Liver (tissue), 9 donors: ENCODE measurements around the gene RASGRP3. TPM values are rescaled to one million over a fixed set of nuclear protein-coding genes. Genes with fewer than 3 reads are reported as not detected.

ENCODE experiments used
- DNase-seq: peaks from one replicate; pipeline ENCODE4 v3.0.0-alpha.2; 2017; ENCODE audit warnings: low spot score
- H3K27ac ChIP-seq, 2 donors: one replicate each; pipeline ENCODE4 v1.7.0; 2013; ENCODE audit warnings: inconsistent platforms in 2 of 2, low read length in 2 of 2, control low read depth in 1 of 2, low read depth in 1 of 2, mild to moderate bottlenecking in 1 of 2
- H3K27me3 ChIP-seq, 4 donors: one replicate each; pipeline versions ENCODE4 v1.6.1 to v1.7.0; 2013; ENCODE audit warnings: low read length in 3 of 4, inconsistent platforms in 1 of 4, mild to moderate bottlenecking in 1 of 4, moderate library complexity in 1 of 4; ENCODE audit not compliant: control insufficient read depth in 4 of 4, insufficient read depth in 4 of 4
- H3K36me3 ChIP-seq, 4 donors: one replicate each; pipeline versions ENCODE4 v1.6.1 to v1.7.0; 2013; ENCODE audit warnings: low read length in 3 of 4, mild to moderate bottlenecking in 3 of 4, low read depth in 1 of 4, moderate library complexity in 1 of 4; ENCODE audit not compliant: control insufficient read depth in 4 of 4, insufficient read depth in 3 of 4
- H3K4me1 ChIP-seq, 4 donors: one replicate each; pipeline versions ENCODE4 v1.6.1 to v1.7.0; 2013; ENCODE audit warnings: low read length in 3 of 4, mild to moderate bottlenecking in 3 of 4, moderate library complexity in 1 of 4; ENCODE audit not compliant: control insufficient read depth in 4 of 4, insufficient read depth in 4 of 4
- H3K4me3 ChIP-seq, 3 donors: one replicate each; pipeline versions ENCODE4 v1.6.1 to v1.7.0; 2013; ENCODE audit warnings: low read length in 3 of 3, control low read depth in 1 of 3, low read depth in 1 of 3, mild to moderate bottlenecking in 1 of 3
- H3K9ac ChIP-seq, 2 donors: one replicate each; pipeline ENCODE4 v1.7.0; 2013; ENCODE audit warnings: low read length in 2 of 2, mild to moderate bottlenecking in 2 of 2, moderate library complexity in 2 of 2, control low read depth in 1 of 2, low read depth in 1 of 2
- H3K9me3 ChIP-seq, 4 donors: one replicate each; pipeline versions ENCODE4 v1.6.1 to v1.7.0; 2013; ENCODE audit warnings: low read length in 3 of 4; ENCODE audit not compliant: control insufficient read depth in 4 of 4
- ATF3 ChIP-seq: IDR thresholded peaks from 2 replicates; pipeline ENCODE4 v1.6.1; 2016; ENCODE audit warnings: antibody characterized with exemption
- EGR1 ChIP-seq, 2 donors: IDR thresholded peaks; 2 replicates each; pipeline ENCODE4 v1.6.1; 2016 to 2018; ENCODE audit warnings: antibody characterized with exemption in 2 of 2, low read depth in 2 of 2
- FOXA1 ChIP-seq: IDR thresholded peaks from 2 replicates; pipeline ENCODE4 v1.6.1; 2016; ENCODE audit warnings: antibody characterized with exemption
- FOXA2 ChIP-seq: IDR thresholded peaks from 2 replicates; pipeline ENCODE4 v1.6.1; 2016; ENCODE audit warnings: antibody characterized with exemption
- GABPA ChIP-seq, 2 donors: IDR thresholded peaks in 1 of 2; conservative IDR thresholded peaks in 1 of 2; 2 replicates each; pipeline ENCODE4 v1.6.1; 2016; ENCODE audit warnings: antibody characterized with exemption in 2 of 2, mild to moderate bottlenecking in 1 of 2, moderate library complexity in 1 of 2
- HNF4A ChIP-seq, 2 donors: conservative IDR thresholded peaks; 2 replicates each; pipeline ENCODE4 v1.6.1; 2016; ENCODE audit warnings: antibody characterized with exemption in 2 of 2, mild to moderate bottlenecking in 2 of 2
- HNF4G ChIP-seq: IDR thresholded peaks from 2 replicates; pipeline ENCODE4 v1.6.1; 2016; ENCODE audit warnings: antibody characterized with exemption
- JUND ChIP-seq, 2 donors: IDR thresholded peaks; 2 replicates each; pipeline ENCODE4 v1.6.1; 2016; ENCODE audit warnings: antibody characterized with exemption in 2 of 2
- MAX ChIP-seq: IDR thresholded peaks from 2 replicates; pipeline ENCODE4 v1.6.1; 2016; ENCODE audit warnings: antibody characterized with exemption
- NR2F2 ChIP-seq: IDR thresholded peaks from 2 replicates; pipeline ENCODE4 v1.6.1; 2016; ENCODE audit warnings: antibody characterized with exemption
- RAD21 ChIP-seq, 2 donors: IDR thresholded peaks; 2 replicates each; pipeline ENCODE4 v1.6.1; 2016; ENCODE audit warnings: antibody characterized with exemption in 2 of 2, mild to moderate bottlenecking in 2 of 2
- REST ChIP-seq: IDR thresholded peaks from 2 replicates; pipeline ENCODE4 v1.6.1; 2016; ENCODE audit warnings: antibody characterized with exemption, mild to moderate bottlenecking
- RXRA ChIP-seq, 2 donors: IDR thresholded peaks; 2 replicates each; pipeline ENCODE4 v1.6.1; 2017 to 2018; ENCODE audit warnings: antibody characterized with exemption in 2 of 2, mild to moderate bottlenecking in 1 of 2
- SP1 ChIP-seq: IDR thresholded peaks from 2 replicates; pipeline ENCODE4 v1.6.1; 2018; ENCODE audit warnings: antibody characterized with exemption, mild to moderate bottlenecking
- TAF1 ChIP-seq: conservative IDR thresholded peaks from 2 replicates; pipeline ENCODE4 v1.6.1; 2016; ENCODE audit warnings: antibody characterized with exemption, mild to moderate bottlenecking
- YY1 ChIP-seq: IDR thresholded peaks from 2 replicates; pipeline ENCODE4 v1.6.1; 2016; ENCODE audit warnings: antibody characterized with exemption, mild to moderate bottlenecking
- ZBTB33 ChIP-seq: IDR thresholded peaks from 2 replicates; pipeline ENCODE4 v1.6.1; 2016; ENCODE audit warnings: antibody characterized with exemption
- WGBS: extraction: QIAGEN DNeasy Blood & Tissue Kit; methylation state at CpG from one replicate; pipeline ENCODE4 v1.1.7; 2013; 5-methylcytosine and 5-hydroxymethylcytosine counted together
- polyA plus RNA-seq, 2 donors: library from polyadenylated mRNA; stranded (reverse) in 1 of 2; unstranded in 1 of 2; fragments of 200-250 nt in 1 of 2; fragments of >200 nt in 1 of 2; fragmentation: Nextera tagmentation in 1 of 2; extraction: Ambion mirVana in 1 of 2; gene quantifications; one replicate each; pipeline versions ENCODE4 v1.2.1 to v1.2.3, GENCODE V29; 2013 to 2015
- total RNA-seq, 2 donors: library from RNA; depleted of rRNA; stranded (reverse); fragments of >200 nt; gene quantifications; one replicate each; pipeline ENCODE4 v1.2.3, GENCODE V29; 2014
- TF ChIP-seq, protein P1 (sequence below): fragments of 150-350 bp; IDR thresholded peaks from 2 replicates; pipeline ENCODE4 v1.5.1; 2017; ENCODE audit warnings: improper control_type of control experiment, low read depth, low read length; ENCODE audit not compliant: missing input control
- donor health status: healthy.
- donor health status: healthy.
- donor health status: healthy.
- donor health status: healthy.
- donor health status: healthy.

RASGRP3 gene
- total and polyA plus RNA-seq, 4 donors, result 1.8 to 9.9 (median 7.0) TPM

DNA sequence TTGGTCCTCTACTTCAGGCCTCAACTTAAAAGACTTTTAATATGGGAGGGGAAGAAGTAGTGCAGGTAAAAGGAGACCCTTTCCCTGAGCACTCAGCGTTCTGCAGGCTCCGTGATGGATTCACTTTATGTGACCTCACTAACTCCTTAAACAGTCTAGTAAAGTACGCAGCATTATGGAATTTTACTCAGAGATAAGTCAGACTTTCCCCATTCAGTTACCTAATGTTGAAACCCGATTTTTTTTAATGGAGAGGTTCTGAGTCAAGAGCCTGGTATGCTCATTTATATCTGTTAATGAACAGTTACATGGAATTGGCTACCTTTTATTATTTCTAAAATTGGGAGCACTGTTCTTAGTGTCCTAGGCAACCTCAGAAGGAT lies 34.1 kb downstream of the RASGRP3 start:
- no peaks in the 10 kb centered on the region for H3K9me3 ChIP-seq
- TF ChIP-seq YY1 (no peak), FOXA2 (no peak)
- H3K4me3 ChIP-seq, result no peak overlapping the region
- H3K9ac ChIP-seq, result no peak overlapping the region
- no peaks in the 10 kb centered on the region for H3K27me3 ChIP-seq
- 94% methylated on average over 4 of the region's 4 CpGs for WGBS
- no peak for DNase-seq
- no peaks in the 10 kb centered on the region for H3K36me3 ChIP-seq
- H3K27ac ChIP-seq, result no peak overlapping the region
- no peaks in the 10 kb centered on the region for H3K4me1 ChIP-seq

- no peak overlapping the region for H3K27ac ChIP-seq
- no peak overlapping the region for H3K4me3 ChIP-seq
- no peaks in the 10 kb centered on the region for H3K4me1 ChIP-seq
- 88% methylated on average over 1 of the region's 1 CpG for WGBS
- H3K36me3 ChIP-seq, result no peaks in the 10 kb centered on the region
- no peak overlapping the region for H3K9ac ChIP-seq
- no peak for DNase-seq
- no peaks in the 10 kb centered on the region for H3K9me3 ChIP-seq
- H3K27me3 ChIP-seq, result no peaks in the 10 kb centered on the region
- TF ChIP-seq JUND (IDR thresholded peaks at IDR 0.05) (no peak), HNF4A (conservative IDR thresholded peaks at IDR 0.05) (no peak), FOXA1 (no peak), EGR1 (IDR thresholded peaks at IDR 0.05; ENCODE audit: low read depth in 2 of 2) (no peak), RXRA (IDR thresholded peaks at IDR 0.05) (no peak), FOXA2 (no peak), MAX (no peak), ATF3 (no peak), HNF4G (no peak), GABPA (IDR thresholded peaks at IDR 0.05 in 1 of 2, conservative IDR thresholded peaks at IDR 0.05 in 1 of 2) (no peak), NR2F2 (no peak), REST (no peak)
- TF ChIP-seq, protein P1, sequence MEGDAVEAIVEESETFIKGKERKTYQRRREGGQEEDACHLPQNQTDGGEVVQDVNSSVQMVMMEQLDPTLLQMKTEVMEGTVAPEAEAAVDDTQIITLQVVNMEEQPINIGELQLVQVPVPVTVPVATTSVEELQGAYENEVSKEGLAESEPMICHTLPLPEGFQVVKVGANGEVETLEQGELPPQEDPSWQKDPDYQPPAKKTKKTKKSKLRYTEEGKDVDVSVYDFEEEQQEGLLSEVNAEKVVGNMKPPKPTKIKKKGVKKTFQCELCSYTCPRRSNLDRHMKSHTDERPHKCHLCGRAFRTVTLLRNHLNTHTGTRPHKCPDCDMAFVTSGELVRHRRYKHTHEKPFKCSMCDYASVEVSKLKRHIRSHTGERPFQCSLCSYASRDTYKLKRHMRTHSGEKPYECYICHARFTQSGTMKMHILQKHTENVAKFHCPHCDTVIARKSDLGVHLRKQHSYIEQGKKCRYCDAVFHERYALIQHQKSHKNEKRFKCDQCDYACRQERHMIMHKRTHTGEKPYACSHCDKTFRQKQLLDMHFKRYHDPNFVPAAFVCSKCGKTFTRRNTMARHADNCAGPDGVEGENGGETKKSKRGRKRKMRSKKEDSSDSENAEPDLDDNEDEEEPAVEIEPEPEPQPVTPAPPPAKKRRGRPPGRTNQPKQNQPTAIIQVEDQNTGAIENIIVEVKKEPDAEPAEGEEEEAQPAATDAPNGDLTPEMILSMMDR, result no peak
Observed at GRCh38 chr2:33511141-33511540, 34.7 kb downstream of the RASGRP3 start.

DNA sequence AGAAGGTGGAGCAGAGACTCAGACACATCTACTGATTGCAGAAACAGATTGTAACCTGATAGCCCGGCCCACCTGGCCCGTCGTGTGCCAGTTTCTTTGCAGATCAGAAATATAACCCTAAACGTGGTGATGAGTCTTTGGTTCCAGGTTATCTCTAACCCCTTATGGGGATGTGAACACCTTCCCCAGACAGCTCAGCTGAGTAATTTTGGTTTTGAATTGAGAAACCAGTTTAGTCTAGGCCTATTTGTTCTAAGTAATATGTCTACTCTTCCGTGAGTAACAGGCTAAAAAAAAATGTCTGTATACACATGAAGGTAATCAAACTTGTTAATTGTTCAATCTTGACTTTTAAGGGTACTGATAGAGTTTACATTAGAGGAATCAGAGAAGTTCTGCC lies 35.7 kb downstream of the RASGRP3 start:
- H3K4me1 ChIP-seq, result no peaks in the 10 kb centered on the region
- WGBS, result 79% methylated on average over 5 of the region's 5 CpGs
- H3K36me3 ChIP-seq, result no peaks in the 10 kb centered on the region
- H3K4me3 ChIP-seq, result no peak overlapping the region
- no peak for DNase-seq
- H3K27me3 ChIP-seq, result no peaks in the 10 kb centered on the region
- H3K9ac ChIP-seq, result no peak overlapping the region
- H3K9me3 ChIP-seq, result no peaks in the 10 kb centered on the region
- TF ChIP-seq FOXA1 (no peak), EGR1 (IDR thresholded peaks at IDR 0.05; ENCODE audit: low read depth in 2 of 2) (no peak), TAF1 (no peak), ZBTB33 (no peak), HNF4G (no peak), ATF3 (no peak), RAD21 (IDR thresholded peaks at IDR 0.05) (no peak), SP1 (no peak)
- no peak overlapping the region for H3K27ac ChIP-seq
